HepG2 (cell line): ENCODE data around the gene EFNA4. TPM values are rescaled to one million over a fixed set of nuclear protein-coding genes. Genes with fewer than 3 reads are reported as not detected.

ENCODE experiments used
- CBFB ChIP-seq: sonication (generic); formaldehyde crosslinking; IDR thresholded peaks from 2 replicates; pipeline ENCODE4 v1.4.0; 2020; ENCODE audit warnings: missing genetic modification reagents
- NFYC ChIP-seq: IDR thresholded peaks from 2 replicates; pipeline ENCODE4 v1.6.1; 2016; ENCODE audit warnings: missing genetic modification reagents, missing compliant biosample characterization
- POGZ ChIP-seq: sonication (generic); formaldehyde crosslinking; IDR thresholded peaks from 2 replicates; pipeline ENCODE4 v1.4.0; 2020; ENCODE audit warnings: mild to moderate bottlenecking, missing genetic modification reagents
- SOX6 ChIP-seq, 2 experiments: fragments of 450-650 bp in 1 of 2; sonication (generic) in 1 of 2; formaldehyde crosslinking in 1 of 2; IDR thresholded peaks; 2 replicates each; pipeline versions ENCODE4 v1.4.0 to v1.6.1; 2017 to 2020; ENCODE audit warnings: antibody characterized with exemption in 1 of 2, mild to moderate bottlenecking in 1 of 2, missing genetic modification reagents in 1 of 2
- TGIF2 ChIP-seq: IDR thresholded peaks from 2 replicates; pipeline ENCODE4 v1.6.1; 2016; ENCODE audit warnings: control low read depth, missing compliant biosample characterization
- ZNF256 ChIP-seq: sonication (generic); formaldehyde crosslinking; conservative IDR thresholded peaks from 2 replicates; pipeline ENCODE4 v1.4.0; 2020; ENCODE audit warnings: missing genetic modification reagents
- ZNF746 ChIP-seq: sonication (generic); formaldehyde crosslinking; IDR thresholded peaks from 2 replicates; pipeline ENCODE4 v1.8.0; 2022; ENCODE audit warnings: mild to moderate bottlenecking, missing genetic modification reagents
- ZNF768 ChIP-seq: sonication (generic); formaldehyde crosslinking; IDR thresholded peaks from 2 replicates; pipeline ENCODE4 v1.4.0; 2020; ENCODE audit warnings: missing genetic modification reagents
- ZSCAN22 ChIP-seq: sonication (generic); formaldehyde crosslinking; IDR thresholded peaks from 2 replicates; pipeline ENCODE4 v1.4.0; 2020; ENCODE audit warnings: mild to moderate bottlenecking, missing genetic modification reagents
- polyA plus RNA-seq, 8 experiments: library from polyadenylated mRNA; depleted of rRNA in 3 of 8; stranded (reverse) in 7 of 8; unstranded in 1 of 8; fragments of >200 nt; fragmentation: Illumina TruSeq in 4 of 8; extraction: Trizol in 4 of 8; gene quantifications; 2 replicates each; pipeline versions ENCODE4 v1.2.1 to v1.2.3, GENCODE V29; 2011 to 2016; ENCODE audit warnings: low read depth in 4 of 8, missing spikeins in 1 of 8, mixed read lengths in 1 of 8; ENCODE audit not compliant: insufficient read depth in 1 of 8
- total RNA-seq, 5 experiments: library from RNA; depleted of rRNA; stranded (reverse); fragments of >200 nt; fragmentation: Illumina TruSeq; extraction: Trizol; gene quantifications; 2 replicates each; pipeline ENCODE4 v1.2.3, GENCODE V29; 2016; ENCODE audit warnings: low read depth in 1 of 5
- TF ChIP-seq, protein P1 (sequence below): sonication (generic); formaldehyde crosslinking; IDR thresholded peaks from 2 replicates; pipeline ENCODE4 v1.4.0; 2020; ENCODE audit warnings: mild to moderate bottlenecking, missing genetic modification reagents, borderline replicate concordance
- TF ChIP-seq, protein P2 (sequence below): sonication (generic); formaldehyde crosslinking; IDR thresholded peaks from 2 replicates; pipeline ENCODE4 v1.5.1; 2020; ENCODE audit warnings: missing genetic modification reagents, mild to moderate bottlenecking, borderline replicate concordance
- TF ChIP-seq, protein P3 (sequence below), 2 experiments: sonication (generic) in 1 of 2; formaldehyde crosslinking in 1 of 2; IDR thresholded peaks; 2 replicates each; pipeline versions ENCODE4 v1.4.0 to v1.6.1; 2018 to 2020; ENCODE audit warnings: missing genetic modification reagents in 2 of 2, borderline replicate concordance in 1 of 2, low read depth in 1 of 2, mild to moderate bottlenecking in 1 of 2, missing biosample characterization in 1 of 2
- TF ChIP-seq, protein P4 (sequence below): sonication (generic); formaldehyde crosslinking; IDR thresholded peaks from 2 replicates; pipeline ENCODE4 v1.5.0; 2020; ENCODE audit warnings: mild to moderate bottlenecking, missing genetic modification reagents
- TF ChIP-seq, protein P5 (sequence below): sonication (generic); formaldehyde crosslinking; IDR thresholded peaks from 2 replicates; pipeline ENCODE4 v1.5.0; 2020; ENCODE audit warnings: mild to moderate bottlenecking, missing genetic modification reagents, moderate library complexity
- TF ChIP-seq, protein P6 (sequence below): sonication (generic); formaldehyde crosslinking; IDR thresholded peaks from 2 replicates; pipeline ENCODE4 v1.4.0; 2020; ENCODE audit warnings: missing genetic modification reagents, borderline replicate concordance
- TF ChIP-seq, protein P7 (sequence below): sonication (generic); formaldehyde crosslinking; IDR thresholded peaks from 2 replicates; pipeline ENCODE4 v1.8.0; 2022; ENCODE audit warnings: mild to moderate bottlenecking, missing genetic modification reagents, moderate library complexity

The EFNA4 gene
- total and polyA plus RNA-seq, 2 of the 13 experiments (the other 11 are each of a cell fraction or from before 2014, with no cell fraction given) = 12.0 to 17.2 TPM

DNA sequence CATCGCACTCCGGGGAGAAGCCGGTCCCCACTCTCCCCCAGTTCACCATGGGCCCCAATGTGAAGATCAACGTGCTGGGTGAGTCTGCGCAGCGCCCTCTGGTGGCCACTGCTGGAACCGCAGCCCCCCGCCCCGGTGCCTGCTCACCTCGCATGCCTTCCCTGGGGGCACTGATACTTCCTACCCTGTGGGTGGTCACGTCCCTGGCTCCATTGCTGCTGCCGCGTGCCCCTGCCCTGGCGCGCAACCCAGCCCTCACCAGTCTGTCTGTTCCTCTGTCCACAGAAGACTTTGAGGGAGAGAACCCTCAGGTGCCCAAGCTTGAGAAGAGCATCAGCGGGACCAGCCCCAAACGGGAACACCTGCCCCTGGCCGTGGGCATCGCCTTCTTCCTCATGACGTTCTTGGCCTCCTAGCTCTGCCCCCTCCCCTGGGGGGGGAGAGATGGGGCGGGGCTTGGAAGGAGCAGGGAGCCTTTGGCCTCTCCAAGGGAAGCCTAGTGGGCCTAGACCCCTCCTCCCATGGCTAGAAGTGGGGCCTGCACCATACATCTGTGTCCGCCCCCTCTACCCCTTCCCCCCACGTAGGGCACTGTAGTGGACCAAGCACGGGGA, 22.7 kb downstream of the EFNA4 start (continued):
- TF ChIP-seq, protein P1, sequence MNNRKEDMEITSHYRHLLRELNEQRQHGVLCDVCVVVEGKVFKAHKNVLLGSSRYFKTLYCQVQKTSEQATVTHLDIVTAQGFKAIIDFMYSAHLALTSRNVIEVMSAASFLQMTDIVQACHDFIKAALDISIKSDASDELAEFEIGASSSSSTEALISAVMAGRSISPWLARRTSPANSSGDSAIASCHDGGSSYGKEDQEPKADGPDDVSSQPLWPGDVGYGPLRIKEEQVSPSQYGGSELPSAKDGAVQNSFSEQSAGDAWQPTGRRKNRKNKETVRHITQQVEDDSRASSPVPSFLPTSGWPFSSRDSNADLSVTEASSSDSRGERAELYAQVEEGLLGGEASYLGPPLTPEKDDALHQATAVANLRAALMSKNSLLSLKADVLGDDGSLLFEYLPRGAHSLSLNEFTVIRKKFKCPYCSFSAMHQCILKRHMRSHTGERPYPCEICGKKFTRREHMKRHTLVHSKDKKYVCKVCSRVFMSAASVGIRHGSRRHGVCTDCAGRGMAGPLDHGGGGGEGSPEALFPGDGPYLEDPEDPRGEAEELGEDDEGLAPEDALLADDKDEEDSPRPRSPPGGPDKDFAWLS (CRISPR knock-in tag) = no peak
- TF ChIP-seq, protein P2, sequence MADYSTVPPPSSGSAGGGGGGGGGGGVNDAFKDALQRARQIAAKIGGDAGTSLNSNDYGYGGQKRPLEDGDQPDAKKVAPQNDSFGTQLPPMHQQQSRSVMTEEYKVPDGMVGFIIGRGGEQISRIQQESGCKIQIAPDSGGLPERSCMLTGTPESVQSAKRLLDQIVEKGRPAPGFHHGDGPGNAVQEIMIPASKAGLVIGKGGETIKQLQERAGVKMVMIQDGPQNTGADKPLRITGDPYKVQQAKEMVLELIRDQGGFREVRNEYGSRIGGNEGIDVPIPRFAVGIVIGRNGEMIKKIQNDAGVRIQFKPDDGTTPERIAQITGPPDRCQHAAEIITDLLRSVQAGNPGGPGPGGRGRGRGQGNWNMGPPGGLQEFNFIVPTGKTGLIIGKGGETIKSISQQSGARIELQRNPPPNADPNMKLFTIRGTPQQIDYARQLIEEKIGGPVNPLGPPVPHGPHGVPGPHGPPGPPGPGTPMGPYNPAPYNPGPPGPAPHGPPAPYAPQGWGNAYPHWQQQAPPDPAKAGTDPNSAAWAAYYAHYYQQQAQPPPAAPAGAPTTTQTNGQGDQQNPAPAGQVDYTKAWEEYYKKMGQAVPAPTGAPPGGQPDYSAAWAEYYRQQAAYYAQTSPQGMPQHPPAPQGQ (CRISPR knock-in tag) = no peak
- TF ChIP-seq, protein P3, sequence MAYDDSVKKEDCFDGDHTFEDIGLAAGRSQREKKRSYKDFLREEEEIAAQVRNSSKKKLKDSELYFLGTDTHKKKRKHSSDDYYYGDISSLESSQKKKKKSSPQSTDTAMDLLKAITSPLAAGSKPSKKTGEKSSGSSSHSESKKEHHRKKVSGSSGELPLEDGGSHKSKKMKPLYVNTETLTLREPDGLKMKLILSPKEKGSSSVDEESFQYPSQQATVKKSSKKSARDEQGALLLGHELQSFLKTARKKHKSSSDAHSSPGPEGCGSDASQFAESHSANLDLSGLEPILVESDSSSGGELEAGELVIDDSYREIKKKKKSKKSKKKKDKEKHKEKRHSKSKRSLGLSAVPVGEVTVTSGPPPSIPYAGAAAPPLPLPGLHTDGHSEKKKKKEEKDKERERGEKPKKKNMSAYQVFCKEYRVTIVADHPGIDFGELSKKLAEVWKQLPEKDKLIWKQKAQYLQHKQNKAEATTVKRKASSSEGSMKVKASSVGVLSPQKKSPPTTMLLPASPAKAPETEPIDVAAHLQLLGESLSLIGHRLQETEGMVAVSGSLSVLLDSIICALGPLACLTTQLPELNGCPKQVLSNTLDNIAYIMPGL (CRISPR knock-in tag; IDR thresholded peaks at IDR 0.05; ENCODE audit: borderline replicate concordance in 1 of 2, low read depth in 1 of 2) = peak in 1 of 2 experiments; percentile 76; a peak in 2 of 4 replicates
- no peak for TF ChIP-seq NFYC (CRISPR knock-in tag)
- 0 out of 2 replicates have a peak, but pooled peaks have one; percentile 54 for TF ChIP-seq CBFB (CRISPR knock-in tag)
- TF ChIP-seq, protein P4, sequence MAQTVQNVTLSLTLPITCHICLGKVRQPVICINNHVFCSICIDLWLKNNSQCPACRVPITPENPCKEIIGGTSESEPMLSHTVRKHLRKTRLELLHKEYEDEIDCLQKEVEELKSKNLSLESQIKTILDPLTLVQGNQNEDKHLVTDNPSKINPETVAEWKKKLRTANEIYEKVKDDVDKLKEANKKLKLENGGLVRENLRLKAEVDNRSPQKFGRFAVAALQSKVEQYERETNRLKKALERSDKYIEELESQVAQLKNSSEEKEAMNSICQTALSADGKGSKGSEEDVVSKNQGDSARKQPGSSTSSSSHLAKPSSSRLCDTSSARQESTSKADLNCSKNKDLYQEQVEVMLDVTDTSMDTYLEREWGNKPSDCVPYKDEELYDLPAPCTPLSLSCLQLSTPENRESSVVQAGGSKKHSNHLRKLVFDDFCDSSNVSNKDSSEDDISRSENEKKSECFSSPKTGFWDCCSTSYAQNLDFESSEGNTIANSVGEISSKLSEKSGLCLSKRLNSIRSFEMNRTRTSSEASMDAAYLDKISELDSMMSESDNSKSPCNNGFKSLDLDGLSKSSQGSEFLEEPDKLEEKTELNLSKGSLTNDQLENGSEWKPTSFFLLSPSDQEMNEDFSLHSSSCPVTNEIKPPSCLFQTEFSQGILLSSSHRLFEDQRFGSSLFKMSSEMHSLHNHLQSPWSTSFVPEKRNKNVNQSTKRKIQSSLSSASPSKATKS (CRISPR knock-in tag) = no peak
- no peak for TF ChIP-seq ZNF746 (CRISPR knock-in tag)
- no peak for TF ChIP-seq ZNF768 (CRISPR knock-in tag)
- no peak for TF ChIP-seq ZSCAN22 (CRISPR knock-in tag)
- TF ChIP-seq, protein P5, sequence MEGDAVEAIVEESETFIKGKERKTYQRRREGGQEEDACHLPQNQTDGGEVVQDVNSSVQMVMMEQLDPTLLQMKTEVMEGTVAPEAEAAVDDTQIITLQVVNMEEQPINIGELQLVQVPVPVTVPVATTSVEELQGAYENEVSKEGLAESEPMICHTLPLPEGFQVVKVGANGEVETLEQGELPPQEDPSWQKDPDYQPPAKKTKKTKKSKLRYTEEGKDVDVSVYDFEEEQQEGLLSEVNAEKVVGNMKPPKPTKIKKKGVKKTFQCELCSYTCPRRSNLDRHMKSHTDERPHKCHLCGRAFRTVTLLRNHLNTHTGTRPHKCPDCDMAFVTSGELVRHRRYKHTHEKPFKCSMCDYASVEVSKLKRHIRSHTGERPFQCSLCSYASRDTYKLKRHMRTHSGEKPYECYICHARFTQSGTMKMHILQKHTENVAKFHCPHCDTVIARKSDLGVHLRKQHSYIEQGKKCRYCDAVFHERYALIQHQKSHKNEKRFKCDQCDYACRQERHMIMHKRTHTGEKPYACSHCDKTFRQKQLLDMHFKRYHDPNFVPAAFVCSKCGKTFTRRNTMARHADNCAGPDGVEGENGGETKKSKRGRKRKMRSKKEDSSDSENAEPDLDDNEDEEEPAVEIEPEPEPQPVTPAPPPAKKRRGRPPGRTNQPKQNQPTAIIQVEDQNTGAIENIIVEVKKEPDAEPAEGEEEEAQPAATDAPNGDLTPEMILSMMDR (CRISPR knock-in tag) = peak; percentile 92
- no peak for TF ChIP-seq ZNF256 (CRISPR knock-in tag)
- no peak for TF ChIP-seq TGIF2
- TF ChIP-seq, protein P6, sequence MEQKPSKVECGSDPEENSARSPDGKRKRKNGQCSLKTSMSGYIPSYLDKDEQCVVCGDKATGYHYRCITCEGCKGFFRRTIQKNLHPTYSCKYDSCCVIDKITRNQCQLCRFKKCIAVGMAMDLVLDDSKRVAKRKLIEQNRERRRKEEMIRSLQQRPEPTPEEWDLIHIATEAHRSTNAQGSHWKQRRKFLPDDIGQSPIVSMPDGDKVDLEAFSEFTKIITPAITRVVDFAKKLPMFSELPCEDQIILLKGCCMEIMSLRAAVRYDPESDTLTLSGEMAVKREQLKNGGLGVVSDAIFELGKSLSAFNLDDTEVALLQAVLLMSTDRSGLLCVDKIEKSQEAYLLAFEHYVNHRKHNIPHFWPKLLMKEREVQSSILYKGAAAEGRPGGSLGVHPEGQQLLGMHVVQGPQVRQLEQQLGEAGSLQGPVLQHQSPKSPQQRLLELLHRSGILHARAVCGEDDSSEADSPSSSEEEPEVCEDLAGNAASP (CRISPR knock-in tag) = no peak
- TF ChIP-seq, protein P7, sequence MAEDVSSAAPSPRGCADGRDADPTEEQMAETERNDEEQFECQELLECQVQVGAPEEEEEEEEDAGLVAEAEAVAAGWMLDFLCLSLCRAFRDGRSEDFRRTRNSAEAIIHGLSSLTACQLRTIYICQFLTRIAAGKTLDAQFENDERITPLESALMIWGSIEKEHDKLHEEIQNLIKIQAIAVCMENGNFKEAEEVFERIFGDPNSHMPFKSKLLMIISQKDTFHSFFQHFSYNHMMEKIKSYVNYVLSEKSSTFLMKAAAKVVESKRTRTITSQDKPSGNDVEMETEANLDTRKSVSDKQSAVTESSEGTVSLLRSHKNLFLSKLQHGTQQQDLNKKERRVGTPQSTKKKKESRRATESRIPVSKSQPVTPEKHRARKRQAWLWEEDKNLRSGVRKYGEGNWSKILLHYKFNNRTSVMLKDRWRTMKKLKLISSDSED (CRISPR knock-in tag) = no peak
- TF ChIP-seq POGZ (CRISPR knock-in tag) = no peak
- no peak for TF ChIP-seq SOX6 (IDR thresholded peaks at IDR 0.05)
- TF ChIP-seq SOX6 (CRISPR knock-in tag; IDR thresholded peaks at IDR 0.05) = no peak
